ENCODE results near the gene KLK12. TPM values are rescaled to one million over a fixed set of nuclear protein-coding genes. Genes with fewer than 3 reads are reported as not detected.

The KLK12 gene
- total and polyA plus RNA-seq, 9 donors, result not detected

GRCh38 chr19:51031880-51032225 is 2.9 kb downstream of the KLK12 start:
- TF ChIP-seq EP300 (IDR thresholded peaks at IDR 0.05) (no peak), CTCF (IDR thresholded peaks at IDR 0.05) (no peak), POLR2A (IDR thresholded peaks at IDR 0.05) (no peak)
- Histone ChIP-seq H3K27ac (no peak overlapping the region), H3K9me3 (no peaks in the 10 kb centered on the region), H3K36me3 (no peaks in the 10 kb centered on the region), H3K27me3 (no peaks in the 10 kb centered on the region), H3K4me3 (no peak overlapping the region), H3K4me1 (ENCODE audit: insufficient read depth) (peaks cover 4% of the 10 kb centered on the region)
- intact Hi-C loops (cut with DNase I), result loop anchor here in 1 of 4 donors (5.0 kb wide), 1 partner anchor 55 kb away; no protein-coding TSS in a partner anchor
- WGBS, 3 donors, result 89 to 91% (median 89%) methylated on average over 28 of the region's 28 CpGs
- DNase-seq, result no peak

- H3K27me3 ChIP-seq, result no peaks in the 10 kb centered on the region
- 81 to 86% (median 85%) methylated on average over 7 of the region's 7 CpGs for WGBS, 3 donors
Measured at GRCh38 chr19:51031220-51031879, 3.5 kb downstream of the KLK12 start.

GRCh38 chr19:51030631-51031030 is 4.2 kb downstream of the KLK12 start:
- intact Hi-C loops (cut with DNase I), result loop anchor here in 1 of 4 donors (5.0 kb wide), 1 partner anchor 57 kb away; no protein-coding TSS in a partner anchor
- Histone ChIP-seq H3K4me3 (no peak overlapping the region), H3K27ac (no peak overlapping the region), H3K4me1 (ENCODE audit: insufficient read depth) (peaks cover 9% of the 10 kb centered on the region), H3K27me3 (no peaks in the 10 kb centered on the region), H3K36me3 (no peaks in the 10 kb centered on the region), H3K9me3 (no peaks in the 10 kb centered on the region)
- TF ChIP-seq POLR2A (IDR thresholded peaks at IDR 0.05), result no peak
- TF ChIP-seq CTCF (IDR thresholded peaks at IDR 0.05), result no peak
- no peak for TF ChIP-seq EP300 (IDR thresholded peaks at IDR 0.05)
- DNase-seq, result no peak
- WGBS, 3 donors, result 80 to 86% (median 81%) methylated on average over 13 of the region's 13 CpGs

More at GRCh38 chr19:51031220-51031879, 3.5 kb downstream of the KLK12 start:
- intact Hi-C loops (cut with DNase I), result loop anchor here in 1 of 4 donors (5.0 kb wide), 1 partner anchor 56 kb away; no protein-coding TSS in a partner anchor
- peaks cover 4% of the 10 kb centered on the region for H3K4me1 ChIP-seq (ENCODE audit: insufficient read depth)
- H3K4me3 ChIP-seq, result no peak overlapping the region
- no peak for TF ChIP-seq POLR2A (IDR thresholded peaks at IDR 0.05)
- no peak for TF ChIP-seq EP300 (IDR thresholded peaks at IDR 0.05)
- TF ChIP-seq CTCF (IDR thresholded peaks at IDR 0.05), result no peak
- H3K36me3 ChIP-seq, result no peaks in the 10 kb centered on the region
- H3K27ac ChIP-seq, result no peak overlapping the region
- DNase-seq, result no peak
- H3K9me3 ChIP-seq, result no peaks in the 10 kb centered on the region

GRCh38 chr19:51029718-51030117 is 5.1 kb downstream of the KLK12 start:
- no peaks in the 10 kb centered on the region for H3K9me3 ChIP-seq
- intact Hi-C loops (cut with DNase I), result loop anchor here in 1 of 4 donors (5.0 kb wide), 1 partner anchor 58 kb away; no protein-coding TSS in a partner anchor
- H3K4me1 ChIP-seq (ENCODE audit: insufficient read depth), result peaks cover 9% of the 10 kb centered on the region
- H3K27ac ChIP-seq, result no peak overlapping the region
- DNase-seq, result no peak
- H3K27me3 ChIP-seq, result no peaks in the 10 kb centered on the region
- H3K4me3 ChIP-seq, result no peak overlapping the region
- WGBS, 3 donors, result 69 to 78% (median 76%) methylated on average over 2 of the region's 2 CpGs
- H3K36me3 ChIP-seq, result no peaks in the 10 kb centered on the region
- TF ChIP-seq CTCF (IDR thresholded peaks at IDR 0.05) (no peak), POLR2A (IDR thresholded peaks at IDR 0.05) (no peak), EP300 (IDR thresholded peaks at IDR 0.05) (no peak)

Data from ovary (tissue), 9 donors.